ENCODE data around the gene UBE2L5.
A peak's percentile ranks its signal among the peaks of the same experiment; 100 is the strongest.
"Not testable (repeated sequence)": the region's sequence is repeated elsewhere in the genome, so short reads cannot be mapped to it uniquely, and the experiment has no call there.

The UBE2L5 gene

GRCh38 chr13:30438286-30438685 lies 16.0 kb downstream of the UBE2L5 start:
- no peak overlapping the region for H3K27ac Mint-ChIP-seq
- no peak overlapping the region for H3K4me3 Mint-ChIP-seq
- peaks cover 15% of the 10 kb centered on the region for H3K27me3 Mint-ChIP-seq
- no peaks in the 10 kb centered on the region for H3K9me3 Mint-ChIP-seq
- no peak for DNase-seq
- CTCF ChIA-PET, result no interaction called here
- no peaks in the 10 kb centered on the region for H3K36me3 Mint-ChIP-seq
- peaks cover 10% of the 10 kb centered on the region for H3K4me1 Mint-ChIP-seq

GRCh38 chr13:30440910-30441703 lies 18.8 kb downstream of the UBE2L5 start:
- CTCF ChIA-PET, result no interaction called here
- no peaks in the 10 kb centered on the region for H3K9me3 Mint-ChIP-seq
- H3K27me3 Mint-ChIP-seq, result peaks cover 30% of the 10 kb centered on the region
- no peaks in the 10 kb centered on the region for H3K36me3 Mint-ChIP-seq
- DNase-seq, result no peak
- H3K27ac Mint-ChIP-seq, result no peak overlapping the region
- H3K4me1 Mint-ChIP-seq, result peaks cover 17% of the 10 kb centered on the region
- H3K4me3 Mint-ChIP-seq, result no peak overlapping the region

GRCh38 chr13:30442926-30443325 lies 20.6 kb downstream of the UBE2L5 start:
- no peak overlapping the region for H3K4me3 Mint-ChIP-seq
- no peaks in the 10 kb centered on the region for H3K36me3 Mint-ChIP-seq
- peaks cover 18% of the 10 kb centered on the region for H3K4me1 Mint-ChIP-seq
- CTCF ChIA-PET, result interaction anchor here (1.7 kb wide), 1 partner anchor 68 kb away, joined by 3 read pairs; no protein-coding TSS in a partner anchor
- no peaks in the 10 kb centered on the region for H3K9me3 Mint-ChIP-seq
- H3K27me3 Mint-ChIP-seq, result peaks cover 27% of the 10 kb centered on the region
- H3K27ac Mint-ChIP-seq, result no peak overlapping the region
- DNase-seq, result no peak

- not testable (repeated sequence) for H3K4me3 Mint-ChIP-seq, H3K27ac Mint-ChIP-seq, H3K36me3 Mint-ChIP-seq, H3K9me3 Mint-ChIP-seq, DNase-seq
- Mint-ChIP-seq H3K4me1 (peaks cover 18% of the 10 kb centered on the region), H3K27me3 (peaks cover 22% of the 10 kb centered on the region)
- CTCF ChIA-PET, result interaction anchor here (0.6 kb wide), 1 partner anchor 44 kb away, joined by 3 read pairs; no protein-coding TSS in a partner anchor
Measured at GRCh38 chr13:30443491-30443890, 21.2 kb downstream of the UBE2L5 start.

GRCh38 chr13:30443957-30444404 lies 21.7 kb downstream of the UBE2L5 start:
- CTCF ChIA-PET, result interaction anchor here (0.6 kb wide), 1 partner anchor 43 kb away, joined by 3 read pairs; no protein-coding TSS in a partner anchor

GRCh38 chr13:30446126-30446500 lies 23.8 kb downstream of the UBE2L5 start:
- no peak overlapping the region for H3K27ac Mint-ChIP-seq
- H3K9me3 Mint-ChIP-seq, result no peaks in the 10 kb centered on the region
- peaks cover 23% of the 10 kb centered on the region for H3K27me3 Mint-ChIP-seq
- CTCF ChIA-PET, result no interaction called here
- no peak overlapping the region for H3K4me3 Mint-ChIP-seq
- DNase-seq, result no peak
- no peaks in the 10 kb centered on the region for H3K36me3 Mint-ChIP-seq
- H3K4me1 Mint-ChIP-seq, result peaks cover 11% of the 10 kb centered on the region

More at GRCh38 chr13:30443957-30444404, 21.7 kb downstream of the UBE2L5 start:
- peaks cover 20% of the 10 kb centered on the region for H3K27me3 Mint-ChIP-seq
- no peaks in the 10 kb centered on the region for H3K9me3 Mint-ChIP-seq
- peaks cover 18% of the 10 kb centered on the region for H3K4me1 Mint-ChIP-seq
- no peak overlapping the region for H3K27ac Mint-ChIP-seq
- DNase-seq, result no peak
- no peaks in the 10 kb centered on the region for H3K36me3 Mint-ChIP-seq
- H3K4me3 Mint-ChIP-seq, result no peak overlapping the region

GRCh38 chr13:30448441-30448840 lies 26.1 kb downstream of the UBE2L5 start:
- Mint-ChIP-seq H3K27ac (no peak overlapping the region), H3K9me3 (no peaks in the 10 kb centered on the region), H3K4me1 (peaks cover 8% of the 10 kb centered on the region), H3K36me3 (no peaks in the 10 kb centered on the region), H3K27me3 (peaks cover 22% of the 10 kb centered on the region), H3K4me3 (no peak overlapping the region)
- no peak for DNase-seq
- CTCF ChIA-PET, result no interaction called here

GRCh38 chr13:30450066-30450465 lies 27.8 kb downstream of the UBE2L5 start:
- Mint-ChIP-seq H3K27me3 (peaks cover 14% of the 10 kb centered on the region), H3K9me3 (no peaks in the 10 kb centered on the region), H3K27ac (no peak overlapping the region), H3K4me3 (no peak overlapping the region), H3K4me1 (peaks cover 8% of the 10 kb centered on the region), H3K36me3 (no peaks in the 10 kb centered on the region)
- CTCF ChIA-PET, result no interaction called here
- DNase-seq, result no peak

GRCh38 chr13:30451476-30451875 lies 29.2 kb downstream of the UBE2L5 start:
- not testable (repeated sequence) for H3K4me1 Mint-ChIP-seq, DNase-seq, H3K27me3 Mint-ChIP-seq, H3K36me3 Mint-ChIP-seq, H3K9me3 Mint-ChIP-seq, H3K27ac Mint-ChIP-seq, H3K4me3 Mint-ChIP-seq
- CTCF ChIA-PET, result interaction anchor here (1.9 kb wide), 1 partner anchor 12 kb away, joined by 3 read pairs; no protein-coding TSS in a partner anchor

- H3K4me1 Mint-ChIP-seq, result no peaks in the 10 kb centered on the region
Measured at GRCh38 chr13:30453727-30454126, 31.4 kb downstream of the UBE2L5 start.

GRCh38 chr13:30454991-30455390 lies 32.7 kb downstream of the UBE2L5 start:
- Mint-ChIP-seq H3K36me3 (peaks cover 22% of the 10 kb centered on the region), H3K4me1 (peaks cover 6% of the 10 kb centered on the region), H3K27me3 (no peaks in the 10 kb centered on the region), H3K4me3 (no peak overlapping the region), H3K9me3 (no peaks in the 10 kb centered on the region), H3K27ac (no peak overlapping the region)
- CTCF ChIA-PET, result interaction anchor here (1.5 kb wide), 1 partner anchor 323 kb away, joined by 6 read pairs; no protein-coding TSS in a partner anchor
- DNase-seq, result no peak

More at GRCh38 chr13:30453727-30454126, 31.4 kb downstream of the UBE2L5 start:
- DNase-seq, result no peak
- Mint-ChIP-seq H3K36me3 (peaks cover 15% of the 10 kb centered on the region), H3K27me3 (peaks cover 3% of the 10 kb centered on the region), H3K27ac (no peak overlapping the region), H3K4me3 (no peak overlapping the region), H3K9me3 (no peaks in the 10 kb centered on the region)
- CTCF ChIA-PET, result interaction anchor here (1.4 kb wide), 1 partner anchor 9 kb away, joined by 3 read pairs; no protein-coding TSS in a partner anchor

- no peak overlapping the region for H3K4me3 Mint-ChIP-seq
- H3K4me1 Mint-ChIP-seq, result peaks cover 7% of the 10 kb centered on the region
- H3K9me3 Mint-ChIP-seq, result no peaks in the 10 kb centered on the region
- DNase-seq, result no peak
- H3K27ac Mint-ChIP-seq, result no peak overlapping the region
- H3K27me3 Mint-ChIP-seq, result no peaks in the 10 kb centered on the region
- CTCF ChIA-PET, result no interaction called here
- peaks cover 24% of the 10 kb centered on the region for H3K36me3 Mint-ChIP-seq
Measured at GRCh38 chr13:30456290-30456689, 34.0 kb downstream of the UBE2L5 start.

GRCh38 chr13:30457306-30457891 lies 35.1 kb downstream of the UBE2L5 start:
- Mint-ChIP-seq H3K27ac (peak overlapping the region; percentile 42), H3K36me3 (peaks cover 33% of the 10 kb centered on the region), H3K4me1 (peaks cover 16% of the 10 kb centered on the region), H3K27me3 (no peaks in the 10 kb centered on the region), H3K9me3 (no peaks in the 10 kb centered on the region), H3K4me3 (no peak overlapping the region)
- CTCF ChIA-PET, result no interaction called here
- no peak for DNase-seq

- peaks cover 27% of the 10 kb centered on the region for H3K4me1 Mint-ChIP-seq
- H3K36me3 Mint-ChIP-seq, result peaks cover 48% of the 10 kb centered on the region
- CTCF ChIA-PET, result interaction anchor here (0.6 to 2.5 kb wide), 4 partner anchors 85 to 329 kb away, joined by 3 to 12 read pairs (median 7); no protein-coding TSS in a partner anchor
- H3K9me3 Mint-ChIP-seq, DNase-seq, H3K27me3 Mint-ChIP-seq: not testable (repeated sequence)
- H3K27ac Mint-ChIP-seq, result peak overlapping the region; percentile 82
- peak overlapping the region; percentile 49 for H3K4me3 Mint-ChIP-seq
Measured at GRCh38 chr13:30461279-30462066, 39.2 kb downstream of the UBE2L5 start.

All from activated naive CD4-positive, alpha-beta T cell treated with anti-CD3 and anti-CD28 coated beads, Interleukin-2, amount 10 ng/mL, durations not matched to agents 7 days and 5 days (primary cell).